ENCODE measurements around the gene DNLZ.
"Not testable (repeated sequence)": the region's sequence is repeated elsewhere in the genome, so short reads cannot be mapped to it uniquely, and the experiment has no call there.

Gene DNLZ

GRCh38 chr9:136358016-136358415 is 5.5 kb downstream of the DNLZ start:
- DNase-seq = no peak

- no peak for DNase-seq
Measured at GRCh38 chr9:136357202-136357725, 6.3 kb downstream of the DNLZ start.

- DNase-seq = no peak
Measured at GRCh38 chr9:136355616-136356557, 7.7 kb downstream of the DNLZ start.

- DNase-seq = no peak
Measured at GRCh38 chr9:136354592-136355085, 8.9 kb downstream of the DNLZ start.

- DNase-seq = no peak
Measured at GRCh38 chr9:136353757-136354488, 9.6 kb downstream of the DNLZ start.

GRCh38 chr9:136353088-136353487 is 10.5 kb downstream of the DNLZ start:
- DNase-seq = no peak

GRCh38 chr9:136352682-136353081 is 10.9 kb downstream of the DNLZ start:
- DNase-seq = no peak

- not testable (repeated sequence) for DNase-seq
Measured at GRCh38 chr9:136351868-136352267, 11.7 kb downstream of the DNLZ start.

- no peak for DNase-seq
Measured at GRCh38 chr9:136351252-136351800, 12.2 kb downstream of the DNLZ start.

- no peak for DNase-seq
Measured at GRCh38 chr9:136349546-136349945, 14.0 kb downstream of the DNLZ start.

GRCh38 chr9:136348691-136349090 is 14.9 kb downstream of the DNLZ start:
- no peak for DNase-seq

- DNase-seq = no peak
Measured at GRCh38 chr9:136347472-136348256, 15.9 kb downstream of the DNLZ start.

- DNase-seq = no peak
Measured at GRCh38 chr9:136346927-136347465, 16.5 kb downstream of the DNLZ start.

GRCh38 chr9:136346157-136346481 is 17.4 kb downstream of the DNLZ start:
- no peak for DNase-seq

- no peak for DNase-seq
Measured at GRCh38 chr9:136345281-136346156, 18.0 kb downstream of the DNLZ start.

- no peak for DNase-seq
Measured at GRCh38 chr9:136344544-136345280, 18.8 kb downstream of the DNLZ start.

- no peak for DNase-seq
Measured at GRCh38 chr9:136343884-136344269, 19.7 kb downstream of the DNLZ start.

GRCh38 chr9:136343121-136343883 is 20.2 kb downstream of the DNLZ start:
- no peak for DNase-seq

Data from activated naive CD4-positive, alpha-beta T cell treated with Interleukin-2 at 50 U/mL for 16 hours (primary cell).